GM10266 (cell line): ENCODE measurements around the gene ALDH9A1.
"Not testable (repeated sequence)": the region's sequence is repeated elsewhere in the genome, so short reads cannot be mapped to it uniquely, and the experiment has no call there.

Source experiments
- DNase-seq: peaks from one replicate; pipeline ENCODE4 v3.0.0; 2012; ENCODE audit errors: extremely low spot score
- TF ChIP-seq, protein P1 (sequence below): IDR thresholded peaks from 2 replicates; pipeline ENCODE4 v1.5.1; 2012; ENCODE audit warnings: mild to moderate bottlenecking, low read depth; ENCODE audit not compliant: control insufficient read depth, insufficient read depth; ENCODE audit errors: missing control alignments

Gene ALDH9A1

DNA sequence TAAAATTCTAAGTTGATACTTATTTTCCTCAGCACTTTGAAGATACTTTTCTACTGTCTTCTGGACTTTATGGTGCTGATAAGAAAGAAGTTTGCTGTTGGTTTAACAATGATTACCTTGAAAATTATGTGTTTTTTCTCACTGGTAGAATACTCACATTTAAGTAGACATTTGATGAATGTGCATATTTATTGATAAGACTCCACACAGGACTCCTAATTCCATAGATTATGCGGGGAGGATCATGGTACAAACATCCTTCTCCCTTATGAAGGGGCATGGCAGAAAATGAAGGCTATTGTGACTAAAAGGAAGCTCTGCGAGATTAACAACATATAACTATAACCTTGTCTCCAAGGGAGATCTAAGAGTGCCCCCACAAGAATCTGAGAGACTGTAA is 28.5 kb upstream of the ALDH9A1 start:
- TF ChIP-seq, protein P1, sequence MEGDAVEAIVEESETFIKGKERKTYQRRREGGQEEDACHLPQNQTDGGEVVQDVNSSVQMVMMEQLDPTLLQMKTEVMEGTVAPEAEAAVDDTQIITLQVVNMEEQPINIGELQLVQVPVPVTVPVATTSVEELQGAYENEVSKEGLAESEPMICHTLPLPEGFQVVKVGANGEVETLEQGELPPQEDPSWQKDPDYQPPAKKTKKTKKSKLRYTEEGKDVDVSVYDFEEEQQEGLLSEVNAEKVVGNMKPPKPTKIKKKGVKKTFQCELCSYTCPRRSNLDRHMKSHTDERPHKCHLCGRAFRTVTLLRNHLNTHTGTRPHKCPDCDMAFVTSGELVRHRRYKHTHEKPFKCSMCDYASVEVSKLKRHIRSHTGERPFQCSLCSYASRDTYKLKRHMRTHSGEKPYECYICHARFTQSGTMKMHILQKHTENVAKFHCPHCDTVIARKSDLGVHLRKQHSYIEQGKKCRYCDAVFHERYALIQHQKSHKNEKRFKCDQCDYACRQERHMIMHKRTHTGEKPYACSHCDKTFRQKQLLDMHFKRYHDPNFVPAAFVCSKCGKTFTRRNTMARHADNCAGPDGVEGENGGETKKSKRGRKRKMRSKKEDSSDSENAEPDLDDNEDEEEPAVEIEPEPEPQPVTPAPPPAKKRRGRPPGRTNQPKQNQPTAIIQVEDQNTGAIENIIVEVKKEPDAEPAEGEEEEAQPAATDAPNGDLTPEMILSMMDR: no peak
- no peak for DNase-seq

DNA sequence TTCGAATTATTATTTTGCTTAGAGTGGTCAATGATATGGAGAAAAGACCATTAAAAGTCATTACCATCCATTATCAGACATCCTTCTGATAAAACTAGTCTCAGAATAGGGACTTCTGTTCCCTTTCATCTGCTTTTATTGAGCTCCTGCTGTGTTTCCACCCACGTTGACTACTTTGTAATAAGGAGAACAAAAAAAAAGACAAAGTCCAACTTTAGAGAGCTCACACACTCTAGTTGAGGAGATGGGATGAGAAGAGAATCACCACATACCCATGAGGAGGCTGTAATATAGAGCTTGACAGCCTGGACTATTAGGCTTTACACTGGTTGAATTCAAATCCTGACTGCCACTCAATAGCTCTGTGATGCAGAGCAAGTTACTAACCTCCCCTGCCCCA is 27.8 kb upstream of the ALDH9A1 start:
- TF ChIP-seq, protein P1: no peak
- no peak for DNase-seq

DNA sequence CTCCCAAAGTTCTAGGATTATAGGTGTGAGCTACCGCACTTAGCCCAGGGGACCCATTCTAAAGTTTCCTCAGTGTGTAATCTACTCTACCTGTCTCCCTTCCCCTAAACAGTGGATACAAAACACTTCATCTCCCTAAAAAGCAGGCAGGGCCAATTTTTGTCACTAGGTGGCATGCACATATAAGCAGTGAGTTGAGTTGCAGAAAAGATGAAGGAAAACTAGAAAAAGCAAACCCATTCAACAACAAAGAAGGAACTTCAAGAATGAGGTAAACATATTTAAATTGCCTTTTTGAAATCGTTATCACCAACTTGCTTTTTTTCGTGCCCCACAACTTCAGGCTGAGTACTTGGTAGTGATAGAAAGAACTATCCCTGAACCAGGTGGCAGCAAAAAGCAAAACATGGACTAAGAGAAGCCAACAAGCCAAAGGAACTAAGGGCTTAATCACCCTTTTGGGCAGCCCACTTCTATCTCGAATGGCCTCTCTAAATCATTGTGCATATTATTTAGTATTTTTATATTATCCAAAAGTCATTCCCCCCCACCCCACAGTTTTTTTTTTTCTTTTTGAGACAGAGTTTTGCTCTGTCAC is 19.7 kb upstream of the ALDH9A1 start:
- peak; percentile 60 for DNase-seq
- TF ChIP-seq, protein P1: peak; percentile 76

DNA sequence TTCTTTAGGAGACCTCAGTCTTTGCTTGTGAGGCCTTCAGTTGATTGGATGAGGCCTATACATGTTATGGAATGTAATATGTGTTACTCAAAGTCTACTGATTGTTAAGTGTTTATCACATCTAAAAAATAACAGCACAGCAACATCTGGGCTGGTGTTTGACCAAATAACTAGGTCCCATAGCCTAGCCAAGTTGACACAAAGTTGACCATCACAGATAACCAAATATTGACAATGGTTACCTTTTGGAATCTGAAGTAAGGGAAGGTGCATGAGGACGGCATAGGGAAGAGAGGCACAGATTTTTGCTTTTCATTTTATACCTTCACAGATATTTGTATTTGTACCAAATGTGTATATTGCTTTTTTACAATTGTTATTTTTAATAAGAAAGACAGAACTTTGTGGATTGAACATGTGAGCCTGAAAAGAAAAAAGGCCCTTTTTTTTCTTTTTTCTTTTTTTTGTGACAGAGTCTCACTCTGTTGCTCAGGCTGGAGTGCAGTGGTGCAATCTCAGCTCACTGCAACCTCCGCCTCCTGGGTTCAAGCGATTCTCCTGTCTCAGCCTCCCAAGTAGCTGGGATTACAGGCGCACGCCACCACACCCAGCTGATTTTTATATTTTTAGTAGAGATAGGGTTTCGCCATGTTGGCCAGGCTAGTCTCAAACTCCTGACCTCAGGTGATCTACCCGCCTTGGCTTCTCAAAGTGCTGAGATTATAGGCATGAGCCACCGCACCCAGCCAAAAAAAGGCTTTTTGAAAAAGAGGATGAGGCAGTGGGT is 18.1 kb upstream of the ALDH9A1 start:
- DNase-seq: not testable (repeated sequence)

DNA sequence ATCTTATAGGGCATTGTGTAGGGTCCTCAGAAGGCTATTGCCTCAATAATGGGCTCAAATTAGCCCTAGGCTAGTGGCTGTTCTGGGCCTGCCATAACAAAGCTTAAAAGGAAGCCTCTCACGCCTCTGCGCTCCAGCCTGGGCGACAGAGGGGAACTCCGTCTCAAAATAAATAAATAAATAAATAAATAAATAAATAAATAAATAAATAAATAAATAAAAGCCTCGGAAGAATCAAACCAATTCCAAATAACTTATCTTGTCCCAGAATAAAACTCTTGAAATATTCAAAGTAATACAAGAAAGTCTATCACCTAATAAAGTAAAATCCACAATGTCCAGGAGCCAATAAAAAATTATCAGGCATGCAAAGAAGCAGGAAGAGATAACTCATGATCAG is 14.4 kb upstream of the ALDH9A1 start:
- TF ChIP-seq, protein P1: no peak
- no peak for DNase-seq

DNA sequence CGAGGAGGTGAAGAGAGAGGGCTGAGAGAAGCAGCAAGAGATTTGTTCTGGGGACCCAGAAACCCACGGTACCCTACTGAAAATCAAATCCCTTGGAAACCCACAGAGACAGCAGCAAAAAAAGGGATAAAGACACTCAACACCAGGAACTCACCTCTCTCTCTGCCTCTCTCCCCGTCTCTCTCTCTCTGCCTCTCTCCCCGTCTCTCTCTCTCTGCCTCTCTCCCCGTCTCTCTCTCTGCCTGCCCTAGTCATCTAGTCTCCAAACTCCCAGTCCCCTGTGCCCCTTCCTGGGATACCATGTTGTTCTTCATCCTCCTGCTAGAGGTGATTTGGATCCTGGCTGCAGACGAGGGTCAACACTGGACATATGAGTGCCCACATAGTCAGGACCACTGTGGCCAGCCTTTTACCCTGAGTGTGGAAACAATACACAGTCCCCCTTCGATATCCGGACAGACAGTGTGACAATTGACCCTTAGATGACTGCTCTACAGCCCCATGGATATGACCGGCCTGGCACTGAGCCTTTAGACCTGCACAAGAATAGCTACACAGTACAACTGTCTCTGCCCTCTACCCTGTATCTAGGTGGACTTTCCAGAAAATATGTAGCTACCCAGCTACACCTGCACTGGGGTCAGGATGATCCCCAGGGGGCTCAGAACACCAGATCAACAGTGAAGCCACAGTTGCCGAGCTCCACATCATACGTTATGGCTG is 9.8 kb upstream of the ALDH9A1 start:
- TF ChIP-seq, protein P1: no peak
- DNase-seq: no peak

DNA sequence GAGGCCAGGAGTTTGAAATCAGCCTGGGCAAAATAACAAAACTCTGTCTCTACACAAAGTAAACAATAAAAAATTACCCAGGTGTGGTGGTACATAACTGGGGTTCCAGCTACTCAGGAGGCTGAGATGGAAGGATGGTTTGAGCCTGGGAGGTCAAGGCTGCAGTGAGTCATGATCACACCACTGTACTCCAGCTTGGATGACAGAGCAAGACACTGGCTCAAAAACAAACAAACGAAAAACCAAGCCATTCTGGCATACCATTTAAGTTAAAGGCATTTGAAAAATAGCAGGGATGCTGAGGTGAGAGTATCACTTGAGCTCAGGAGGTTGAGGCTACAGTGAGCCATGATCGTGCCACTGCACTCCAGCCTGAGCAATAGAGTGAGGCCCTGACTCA is 5.3 kb upstream of the ALDH9A1 start:
- DNase-seq: no peak
- TF ChIP-seq, protein P1: no peak

DNA sequence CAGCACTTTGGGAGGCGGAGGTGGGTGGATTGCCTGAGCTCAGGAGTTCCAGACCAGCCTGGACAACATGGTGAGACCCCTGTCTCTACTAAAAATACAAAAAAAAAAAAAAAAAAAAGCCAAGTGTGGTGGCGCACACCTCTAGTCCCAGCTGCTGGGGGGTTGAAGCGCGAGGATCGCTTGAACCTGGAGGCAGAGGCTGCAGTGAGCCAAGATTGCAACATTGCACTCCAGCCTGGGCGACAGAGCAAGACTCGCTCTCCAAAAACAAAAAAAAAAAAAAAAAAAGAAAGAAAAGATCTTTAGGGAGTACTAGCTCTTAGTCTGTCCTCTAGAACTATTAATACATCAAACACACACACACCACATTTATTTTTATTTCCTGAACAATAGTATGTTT is 3.6 kb upstream of the ALDH9A1 start:
- not testable (repeated sequence) for DNase-seq
